ENCODE measurements around the gene SPRY4.

- no peak for TF ChIP-seq POLR2A (IDR thresholded peaks at IDR 0.05; ENCODE audit: low read depth, low read length)
- TF ChIP-seq CTCF (conservative IDR thresholded peaks at IDR 0.05; ENCODE audit: low read depth, low read length): no peak
- TF ChIP-seq BHLHE40 (IDR thresholded peaks at IDR 0.05; ENCODE audit: low read depth, low read length): no peak
- no peak for TF ChIP-seq CEBPB (IDR thresholded peaks at IDR 0.05; ENCODE audit: low read depth, low read length)
- no peak for TF ChIP-seq MAZ (IDR thresholded peaks at IDR 0.05; ENCODE audit: borderline replicate concordance, low read depth, low read length)
- no peak for TF ChIP-seq NFE2L2 (IDR thresholded peaks at IDR 0.05; ENCODE audit: low read depth, low read length)
- TF ChIP-seq USF2 (IDR thresholded peaks at IDR 0.05; ENCODE audit: low read depth, low read length): no peak
- no peak for TF ChIP-seq CHD1 (IDR thresholded peaks at IDR 0.05; ENCODE audit: low read depth, low read length)
Observed at GRCh38 chr5:142316051-142316450, 8.8 kb downstream of the SPRY4 start.

Data from IMR-90 (cell line).